GM23338 (cell line): ENCODE results near the gene PTPN13. TPM values are rescaled to one million over a fixed set of nuclear protein-coding genes. Genes with fewer than 3 reads are reported as not detected.

ENCODE experiments used
- ATAC-seq: fragments of 200-7000 bp; cut with Tn5 transposase; 3 replicates; pipeline ENCODE4 v1.9.1; 2020
- DNase-seq: peaks from one replicate; pipeline ENCODE4 v3.0.0-alpha.2; 2015; ENCODE audit warnings: low spot score
- H2AFZ ChIP-seq: fragments of 200-600 bp; sonication (generic); 2 replicates; pipeline ENCODE4 v1.8.0; 2016; ENCODE audit warnings: antibody characterized with exemption, mild to moderate bottlenecking, moderate library complexity
- H3F3A ChIP-seq: fragments of 200-600 bp; sonication (generic); replicated peaks from 2 replicates; pipeline ENCODE4 v1.8.0; 2017; ENCODE audit warnings: antibody characterized with exemption, mixed run types, low read depth
- H3K27ac ChIP-seq: fragments of 200-600 bp; sonication (generic); 2 replicates; pipeline ENCODE4 v1.6.1; 2016; ENCODE audit warnings: low read depth
- H3K27me3 ChIP-seq: fragments of 200-600 bp; sonication (generic); 2 replicates; pipeline ENCODE4 v1.8.0; 2016; ENCODE audit warnings: mild to moderate bottlenecking, mixed run types, moderate library complexity; ENCODE audit not compliant: insufficient read depth
- H3K36me3 ChIP-seq: fragments of 200-600 bp; sonication (generic); 2 replicates; pipeline ENCODE4 v1.8.0; 2016; ENCODE audit warnings: mild to moderate bottlenecking; ENCODE audit not compliant: insufficient read depth
- H3K4me1 ChIP-seq: fragments of 200-600 bp; sonication (generic); 2 replicates; pipeline ENCODE4 v1.8.0; 2016; ENCODE audit warnings: mild to moderate bottlenecking, moderate library complexity; ENCODE audit not compliant: insufficient read depth
- H3K4me2 ChIP-seq: fragments of 200-600 bp; sonication (generic); 2 replicates; pipeline ENCODE4 v1.7.1; 2017; ENCODE audit warnings: mixed run types
- H3K4me3 ChIP-seq: fragments of 200-600 bp; sonication (generic); 2 replicates; pipeline ENCODE4 v1.6.1; 2016; ENCODE audit warnings: mixed run types
- H3K79me2 ChIP-seq: fragments of 200-600 bp; sonication (generic); replicated peaks from 2 replicates; pipeline ENCODE4 v1.8.0; 2017; ENCODE audit warnings: mild to moderate bottlenecking; ENCODE audit not compliant: insufficient read depth
- H3K9me2 ChIP-seq: fragments of 200-600 bp; sonication (generic); 2 replicates; pipeline ENCODE4 v1.8.0; 2017; ENCODE audit not compliant: insufficient read depth
- H4K20me1 ChIP-seq: fragments of 200-600 bp; sonication (generic); replicated peaks from 2 replicates; pipeline ENCODE4 v1.8.0; 2017; ENCODE audit warnings: mild to moderate bottlenecking; ENCODE audit not compliant: insufficient read depth
- H3K27ac Mint-ChIP-seq: 2 replicates; pipeline ENCODE4 v1.8.0; 2020; ENCODE audit warnings: inconsistent platforms, mild to moderate bottlenecking, moderate library complexity, mixed read lengths
- H3K27me3 Mint-ChIP-seq: 3 replicates; pipeline ENCODE4 v1.8.0; 2022; ENCODE audit warnings: low read depth, mild to moderate bottlenecking, moderate library complexity, mixed read lengths, inconsistent platforms; ENCODE audit not compliant: insufficient read depth, poor library complexity
- H3K36me3 Mint-ChIP-seq: 3 replicates; pipeline ENCODE4 v1.8.0; 2021; ENCODE audit warnings: low read depth, mild to moderate bottlenecking, inconsistent platforms, moderate library complexity, mixed read lengths
- H3K4me1 Mint-ChIP-seq: 3 replicates; pipeline ENCODE4 v1.8.0; 2020; ENCODE audit warnings: mild to moderate bottlenecking, inconsistent platforms, mixed read lengths
- H3K4me3 Mint-ChIP-seq: 3 replicates; pipeline ENCODE4 v1.8.0; 2021; ENCODE audit warnings: moderate library complexity, mild to moderate bottlenecking, inconsistent platforms, mixed read lengths
- H3K9me3 Mint-ChIP-seq: 3 replicates; pipeline ENCODE4 v1.8.0; 2020; ENCODE audit warnings: moderate library complexity, mild to moderate bottlenecking, inconsistent platforms, mixed read lengths
- CREB1 ChIP-seq: fragments of 250-450 bp; sonication (Bioruptor Pico); IDR thresholded peaks from 2 replicates; pipeline ENCODE4 v1.5.0; 2020; ENCODE audit warnings: low read depth, mild to moderate bottlenecking, moderate library complexity
- EZH2phosphoT487 ChIP-seq: fragments of 200-600 bp; sonication (generic); IDR thresholded peaks from one replicate; pipeline ENCODE4 v1.8.1; 2018; ENCODE audit warnings: antibody characterized with exemption; ENCODE audit not compliant: unreplicated experiment
- NANOG ChIP-seq: IDR thresholded peaks from 2 replicates; pipeline ENCODE4 v1.6.1; 2016; ENCODE audit warnings: antibody characterized with exemption, borderline replicate concordance
- POLR2AphosphoS5 ChIP-seq: IDR thresholded peaks from 2 replicates; pipeline ENCODE4 v1.6.1; 2016; ENCODE audit warnings: antibody characterized with exemption, low read depth
- ZNF331 ChIP-seq: fragments of 250-450 bp; sonication (Bioruptor Pico); IDR thresholded peaks from 2 replicates; pipeline ENCODE4 v1.5.0; 2020; ENCODE audit warnings: low read depth, mild to moderate bottlenecking, moderate library complexity
- polyA plus RNA-seq: library from polyadenylated mRNA; unstranded; fragments of >200 nt; fragmentation: Nextera tagmentation; extraction: Ambion mirVana; gene quantifications from 2 replicates; pipeline ENCODE4 v1.2.1, GENCODE V29; 2016
- total RNA-seq: library from RNA; depleted of rRNA; stranded (reverse); fragments of >200 nt; shearing (Covaris generic); gene quantifications from 2 replicates; pipeline ENCODE4 v1.2.3, GENCODE V29; 2014
- TF ChIP-seq, protein P1 (sequence below): IDR thresholded peaks from 2 replicates; pipeline ENCODE4 v1.6.1; 2016; ENCODE audit warnings: antibody characterized with exemption
- TF ChIP-seq, protein P2 (sequence below): IDR thresholded peaks from one replicate; pipeline ENCODE4 v1.6.1; 2018; ENCODE audit warnings: antibody characterized with exemption; ENCODE audit not compliant: unreplicated experiment
- TF ChIP-seq, protein P3 (sequence below): fragments of 250-450 bp; sonication (Bioruptor Pico); IDR thresholded peaks from 2 replicates; pipeline ENCODE4 v1.5.0; 2020; ENCODE audit warnings: mild to moderate bottlenecking, moderate library complexity
- TF ChIP-seq, protein P4 (sequence below), 2 experiments: fragments of 200-600 bp in 1 of 2; sonication (generic) in 1 of 2; conservative IDR thresholded peaks; 2 replicates each; pipeline versions ENCODE4 v1.5.1 to v1.6.1; 2016 to 2017; ENCODE audit warnings: antibody characterized with exemption in 2 of 2, low read depth in 2 of 2, mild to moderate bottlenecking in 2 of 2, moderate library complexity in 1 of 2

PTPN13 gene
- total and polyA plus RNA-seq, 2 experiments from 2014 or later, result 12.6 to 49.9 TPM

DNA sequence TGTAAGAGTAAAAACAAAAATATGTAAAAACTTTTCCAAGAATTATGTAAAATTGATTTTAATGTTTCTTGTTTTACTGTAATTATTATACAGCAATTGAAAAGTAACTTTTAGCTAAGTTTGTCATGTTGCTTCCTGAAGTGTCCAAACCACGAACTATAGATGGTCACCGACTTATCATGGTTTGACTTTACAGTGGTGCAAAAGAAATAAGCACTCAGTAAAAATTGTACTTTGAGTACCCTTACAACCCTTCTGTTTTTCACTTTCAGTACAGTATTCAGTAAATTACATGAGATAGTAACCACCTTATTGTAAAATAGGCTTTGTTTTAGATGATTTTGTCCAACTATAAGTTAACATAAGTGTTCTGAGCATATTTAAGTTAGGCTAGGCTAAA is 161.3 kb downstream of the PTPN13 start:
- Histone ChIP-seq H3K4me3 (no peak overlapping the region), H3K27ac (no peak overlapping the region), H3K4me2 (no peak overlapping the region), H3K79me2 (no peaks in the 10 kb centered on the region), H4K20me1 (no peaks in the 10 kb centered on the region), H3K27me3 (no peaks in the 10 kb centered on the region), H3K9me2 (no peaks in the 10 kb centered on the region), H3K36me3 (no peaks in the 10 kb centered on the region), H3F3A (no peaks in the 10 kb centered on the region), H2AFZ (no peak overlapping the region), H3K4me1 (no peaks in the 10 kb centered on the region)
- TF ChIP-seq, protein P1, sequence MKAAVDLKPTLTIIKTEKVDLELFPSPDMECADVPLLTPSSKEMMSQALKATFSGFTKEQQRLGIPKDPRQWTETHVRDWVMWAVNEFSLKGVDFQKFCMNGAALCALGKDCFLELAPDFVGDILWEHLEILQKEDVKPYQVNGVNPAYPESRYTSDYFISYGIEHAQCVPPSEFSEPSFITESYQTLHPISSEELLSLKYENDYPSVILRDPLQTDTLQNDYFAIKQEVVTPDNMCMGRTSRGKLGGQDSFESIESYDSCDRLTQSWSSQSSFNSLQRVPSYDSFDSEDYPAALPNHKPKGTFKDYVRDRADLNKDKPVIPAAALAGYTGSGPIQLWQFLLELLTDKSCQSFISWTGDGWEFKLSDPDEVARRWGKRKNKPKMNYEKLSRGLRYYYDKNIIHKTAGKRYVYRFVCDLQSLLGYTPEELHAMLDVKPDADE, result no peak
- TF ChIP-seq, protein P2, sequence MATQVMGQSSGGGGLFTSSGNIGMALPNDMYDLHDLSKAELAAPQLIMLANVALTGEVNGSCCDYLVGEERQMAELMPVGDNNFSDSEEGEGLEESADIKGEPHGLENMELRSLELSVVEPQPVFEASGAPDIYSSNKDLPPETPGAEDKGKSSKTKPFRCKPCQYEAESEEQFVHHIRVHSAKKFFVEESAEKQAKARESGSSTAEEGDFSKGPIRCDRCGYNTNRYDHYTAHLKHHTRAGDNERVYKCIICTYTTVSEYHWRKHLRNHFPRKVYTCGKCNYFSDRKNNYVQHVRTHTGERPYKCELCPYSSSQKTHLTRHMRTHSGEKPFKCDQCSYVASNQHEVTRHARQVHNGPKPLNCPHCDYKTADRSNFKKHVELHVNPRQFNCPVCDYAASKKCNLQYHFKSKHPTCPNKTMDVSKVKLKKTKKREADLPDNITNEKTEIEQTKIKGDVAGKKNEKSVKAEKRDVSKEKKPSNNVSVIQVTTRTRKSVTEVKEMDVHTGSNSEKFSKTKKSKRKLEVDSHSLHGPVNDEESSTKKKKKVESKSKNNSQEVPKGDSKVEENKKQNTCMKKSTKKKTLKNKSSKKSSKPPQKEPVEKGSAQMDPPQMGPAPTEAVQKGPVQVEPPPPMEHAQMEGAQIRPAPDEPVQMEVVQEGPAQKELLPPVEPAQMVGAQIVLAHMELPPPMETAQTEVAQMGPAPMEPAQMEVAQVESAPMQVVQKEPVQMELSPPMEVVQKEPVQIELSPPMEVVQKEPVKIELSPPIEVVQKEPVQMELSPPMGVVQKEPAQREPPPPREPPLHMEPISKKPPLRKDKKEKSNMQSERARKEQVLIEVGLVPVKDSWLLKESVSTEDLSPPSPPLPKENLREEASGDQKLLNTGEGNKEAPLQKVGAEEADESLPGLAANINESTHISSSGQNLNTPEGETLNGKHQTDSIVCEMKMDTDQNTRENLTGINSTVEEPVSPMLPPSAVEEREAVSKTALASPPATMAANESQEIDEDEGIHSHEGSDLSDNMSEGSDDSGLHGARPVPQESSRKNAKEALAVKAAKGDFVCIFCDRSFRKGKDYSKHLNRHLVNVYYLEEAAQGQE, result no peak
- TF ChIP-seq, protein P3, sequence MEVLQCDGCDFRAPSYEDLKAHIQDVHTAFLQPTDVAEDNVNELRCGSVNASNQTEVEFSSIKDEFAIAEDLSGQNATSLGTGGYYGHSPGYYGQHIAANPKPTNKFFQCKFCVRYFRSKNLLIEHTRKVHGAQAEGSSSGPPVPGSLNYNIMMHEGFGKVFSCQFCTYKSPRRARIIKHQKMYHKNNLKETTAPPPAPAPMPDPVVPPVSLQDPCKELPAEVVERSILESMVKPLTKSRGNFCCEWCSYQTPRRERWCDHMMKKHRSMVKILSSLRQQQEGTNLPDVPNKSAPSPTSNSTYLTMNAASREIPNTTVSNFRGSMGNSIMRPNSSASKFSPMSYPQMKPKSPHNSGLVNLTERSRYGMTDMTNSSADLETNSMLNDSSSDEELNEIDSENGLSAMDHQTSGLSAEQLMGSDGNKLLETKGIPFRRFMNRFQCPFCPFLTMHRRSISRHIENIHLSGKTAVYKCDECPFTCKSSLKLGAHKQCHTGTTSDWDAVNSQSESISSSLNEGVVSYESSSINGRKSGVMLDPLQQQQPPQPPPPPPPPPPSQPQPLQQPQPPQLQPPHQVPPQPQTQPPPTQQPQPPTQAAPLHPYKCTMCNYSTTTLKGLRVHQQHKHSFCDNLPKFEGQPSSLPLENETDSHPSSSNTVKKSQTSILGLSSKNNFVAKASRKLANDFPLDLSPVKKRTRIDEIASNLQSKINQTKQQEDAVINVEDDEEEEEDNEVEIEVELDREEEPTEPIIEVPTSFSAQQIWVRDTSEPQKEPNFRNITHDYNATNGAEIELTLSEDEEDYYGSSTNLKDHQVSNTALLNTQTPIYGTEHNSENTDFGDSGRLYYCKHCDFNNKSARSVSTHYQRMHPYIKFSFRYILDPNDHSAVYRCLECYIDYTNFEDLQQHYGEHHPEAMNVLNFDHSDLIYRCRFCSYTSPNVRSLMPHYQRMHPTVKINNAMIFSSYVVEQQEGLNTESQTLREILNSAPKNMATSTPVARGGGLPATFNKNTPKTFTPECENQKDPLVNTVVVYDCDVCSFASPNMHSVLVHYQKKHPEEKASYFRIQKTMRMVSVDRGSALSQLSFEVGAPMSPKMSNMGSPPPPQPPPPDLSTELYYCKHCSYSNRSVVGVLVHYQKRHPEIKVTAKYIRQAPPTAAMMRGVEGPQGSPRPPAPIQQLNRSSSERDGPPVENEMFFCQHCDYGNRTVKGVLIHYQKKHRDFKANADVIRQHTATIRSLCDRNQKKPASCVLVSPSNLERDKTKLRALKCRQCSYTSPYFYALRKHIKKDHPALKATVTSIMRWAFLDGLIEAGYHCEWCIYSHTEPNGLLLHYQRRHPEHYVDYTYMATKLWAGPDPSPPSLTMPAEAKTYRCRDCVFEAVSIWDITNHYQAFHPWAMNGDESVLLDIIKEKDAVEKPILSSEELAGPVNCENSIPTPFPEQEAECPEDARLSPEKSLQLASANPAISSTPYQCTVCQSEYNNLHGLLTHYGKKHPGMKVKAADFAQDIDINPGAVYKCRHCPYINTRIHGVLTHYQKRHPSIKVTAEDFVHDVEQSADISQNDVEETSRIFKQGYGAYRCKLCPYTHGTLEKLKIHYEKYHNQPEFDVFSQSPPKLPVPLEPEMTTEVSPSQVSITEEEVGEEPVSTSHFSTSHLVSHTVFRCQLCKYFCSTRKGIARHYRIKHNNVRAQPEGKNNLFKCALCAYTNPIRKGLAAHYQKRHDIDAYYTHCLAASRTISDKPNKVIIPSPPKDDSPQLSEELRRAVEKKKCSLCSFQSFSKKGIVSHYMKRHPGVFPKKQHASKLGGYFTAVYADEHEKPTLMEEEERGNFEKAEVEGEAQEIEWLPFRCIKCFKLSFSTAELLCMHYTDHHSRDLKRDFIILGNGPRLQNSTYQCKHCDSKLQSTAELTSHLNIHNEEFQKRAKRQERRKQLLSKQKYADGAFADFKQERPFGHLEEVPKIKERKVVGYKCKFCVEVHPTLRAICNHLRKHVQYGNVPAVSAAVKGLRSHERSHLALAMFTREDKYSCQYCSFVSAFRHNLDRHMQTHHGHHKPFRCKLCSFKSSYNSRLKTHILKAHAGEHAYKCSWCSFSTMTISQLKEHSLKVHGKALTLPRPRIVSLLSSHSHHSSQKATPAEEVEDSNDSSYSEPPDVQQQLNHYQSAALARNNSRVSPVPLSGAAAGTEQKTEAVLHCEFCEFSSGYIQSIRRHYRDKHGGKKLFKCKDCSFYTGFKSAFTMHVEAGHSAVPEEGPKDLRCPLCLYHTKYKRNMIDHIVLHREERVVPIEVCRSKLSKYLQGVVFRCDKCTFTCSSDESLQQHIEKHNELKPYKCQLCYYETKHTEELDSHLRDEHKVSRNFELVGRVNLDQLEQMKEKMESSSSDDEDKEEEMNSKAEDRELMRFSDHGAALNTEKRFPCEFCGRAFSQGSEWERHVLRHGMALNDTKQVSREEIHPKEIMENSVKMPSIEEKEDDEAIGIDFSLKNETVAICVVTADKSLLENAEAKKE (CRISPR knock-in tag), result no peak
- TF ChIP-seq NANOG (no peak), POLR2AphosphoS5 (no peak), CREB1 (no peak), EZH2phosphoT487 (no peak), ZNF331 (CRISPR knock-in tag) (no peak)
- TF ChIP-seq, protein P4, sequence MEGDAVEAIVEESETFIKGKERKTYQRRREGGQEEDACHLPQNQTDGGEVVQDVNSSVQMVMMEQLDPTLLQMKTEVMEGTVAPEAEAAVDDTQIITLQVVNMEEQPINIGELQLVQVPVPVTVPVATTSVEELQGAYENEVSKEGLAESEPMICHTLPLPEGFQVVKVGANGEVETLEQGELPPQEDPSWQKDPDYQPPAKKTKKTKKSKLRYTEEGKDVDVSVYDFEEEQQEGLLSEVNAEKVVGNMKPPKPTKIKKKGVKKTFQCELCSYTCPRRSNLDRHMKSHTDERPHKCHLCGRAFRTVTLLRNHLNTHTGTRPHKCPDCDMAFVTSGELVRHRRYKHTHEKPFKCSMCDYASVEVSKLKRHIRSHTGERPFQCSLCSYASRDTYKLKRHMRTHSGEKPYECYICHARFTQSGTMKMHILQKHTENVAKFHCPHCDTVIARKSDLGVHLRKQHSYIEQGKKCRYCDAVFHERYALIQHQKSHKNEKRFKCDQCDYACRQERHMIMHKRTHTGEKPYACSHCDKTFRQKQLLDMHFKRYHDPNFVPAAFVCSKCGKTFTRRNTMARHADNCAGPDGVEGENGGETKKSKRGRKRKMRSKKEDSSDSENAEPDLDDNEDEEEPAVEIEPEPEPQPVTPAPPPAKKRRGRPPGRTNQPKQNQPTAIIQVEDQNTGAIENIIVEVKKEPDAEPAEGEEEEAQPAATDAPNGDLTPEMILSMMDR (conservative IDR thresholded peaks at IDR 0.05; ENCODE audit: low read depth in 2 of 2), result no peak
- no peaks in the 10 kb centered on the region for H3K27me3 Mint-ChIP-seq
- H3K27ac Mint-ChIP-seq, result no peak overlapping the region
- H3K36me3 Mint-ChIP-seq, result peaks cover 17% of the 10 kb centered on the region; the same call in 2 of the 3 replicates
- H3K4me1 Mint-ChIP-seq, result peaks cover 2% of the 10 kb centered on the region; the same call in 1 of the 3 replicates
- H3K4me3 Mint-ChIP-seq, result no peak overlapping the region
- no peaks in the 10 kb centered on the region for H3K9me3 Mint-ChIP-seq
- DNase-seq (no peak), ATAC-seq (no peak)
